GM23248 (cell line): ENCODE measurements around the gene AKAP4.

ENCODE experiments used
- EZH2 ChIP-seq: fragments of 200-600 bp; sonication (generic); IDR thresholded peaks from 2 replicates; pipeline ENCODE4 v1.6.1; 2018; ENCODE audit warnings: antibody characterized with exemption, mild to moderate bottlenecking; ENCODE audit not compliant: insufficient read depth, poor library complexity, severe bottlenecking
- EZH2phosphoT487 ChIP-seq: fragments of 200-600 bp; sonication (generic); IDR thresholded peaks from 2 replicates; pipeline ENCODE4 v1.6.1; 2018; ENCODE audit warnings: antibody characterized with exemption, moderate library complexity, mild to moderate bottlenecking, low read depth; ENCODE audit not compliant: insufficient read depth

GRCh38 chrX:50188859-50189600, 11.8 kb downstream of the AKAP4 start:
- TF ChIP-seq EZH2: no peak
- TF ChIP-seq EZH2phosphoT487: no peak
